SU-DHL-6 (cell line): Measurements from ENCODE around the gene NBEA.

Source experiments
- EZH2phosphoT487 ChIP-seq: fragments of 200-600 bp; sonication (generic), shearing (Covaris generic); conservative IDR thresholded peaks from 2 replicates; pipeline ENCODE4 v1.6.1; 2018; ENCODE audit warnings: mild to moderate bottlenecking, antibody characterized with exemption, low read length, moderate library complexity, mixed read lengths
- TF ChIP-seq, protein P1 (sequence below): fragments of 200-600 bp; sonication (generic); IDR thresholded peaks from one replicate; pipeline ENCODE4 v1.5.1; 2017; ENCODE audit warnings: antibody characterized with exemption, mild to moderate bottlenecking, low read length, moderate library complexity; ENCODE audit not compliant: insufficient read depth, poor library complexity, severe bottlenecking

DNA sequence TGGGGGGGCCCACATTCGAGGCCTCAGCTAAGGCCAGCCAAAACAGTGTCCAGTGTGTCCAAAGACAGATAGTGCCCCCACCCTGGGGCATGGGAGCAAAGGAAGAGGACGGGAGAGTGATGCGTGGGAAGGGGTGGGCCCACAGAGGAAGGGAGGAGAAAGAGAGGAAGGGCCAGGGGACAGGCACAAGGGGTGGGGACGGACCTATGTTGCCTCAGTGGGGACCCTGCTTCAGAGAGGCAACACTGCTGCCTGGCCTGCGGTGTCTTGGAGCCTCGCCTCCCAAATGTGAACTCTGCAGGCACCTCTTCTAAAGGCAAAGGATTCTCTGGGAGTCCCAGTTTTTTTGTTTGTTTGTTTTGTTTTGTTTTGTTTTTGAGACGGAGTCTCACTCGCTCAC, 764.7 kb downstream of the NBEA start:
- TF ChIP-seq, protein P1, sequence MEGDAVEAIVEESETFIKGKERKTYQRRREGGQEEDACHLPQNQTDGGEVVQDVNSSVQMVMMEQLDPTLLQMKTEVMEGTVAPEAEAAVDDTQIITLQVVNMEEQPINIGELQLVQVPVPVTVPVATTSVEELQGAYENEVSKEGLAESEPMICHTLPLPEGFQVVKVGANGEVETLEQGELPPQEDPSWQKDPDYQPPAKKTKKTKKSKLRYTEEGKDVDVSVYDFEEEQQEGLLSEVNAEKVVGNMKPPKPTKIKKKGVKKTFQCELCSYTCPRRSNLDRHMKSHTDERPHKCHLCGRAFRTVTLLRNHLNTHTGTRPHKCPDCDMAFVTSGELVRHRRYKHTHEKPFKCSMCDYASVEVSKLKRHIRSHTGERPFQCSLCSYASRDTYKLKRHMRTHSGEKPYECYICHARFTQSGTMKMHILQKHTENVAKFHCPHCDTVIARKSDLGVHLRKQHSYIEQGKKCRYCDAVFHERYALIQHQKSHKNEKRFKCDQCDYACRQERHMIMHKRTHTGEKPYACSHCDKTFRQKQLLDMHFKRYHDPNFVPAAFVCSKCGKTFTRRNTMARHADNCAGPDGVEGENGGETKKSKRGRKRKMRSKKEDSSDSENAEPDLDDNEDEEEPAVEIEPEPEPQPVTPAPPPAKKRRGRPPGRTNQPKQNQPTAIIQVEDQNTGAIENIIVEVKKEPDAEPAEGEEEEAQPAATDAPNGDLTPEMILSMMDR: no peak
- TF ChIP-seq EZH2phosphoT487: no peak
